ENCODE measurements around the gene PCDHGA10.

PCDHGA10 gene

DNA sequence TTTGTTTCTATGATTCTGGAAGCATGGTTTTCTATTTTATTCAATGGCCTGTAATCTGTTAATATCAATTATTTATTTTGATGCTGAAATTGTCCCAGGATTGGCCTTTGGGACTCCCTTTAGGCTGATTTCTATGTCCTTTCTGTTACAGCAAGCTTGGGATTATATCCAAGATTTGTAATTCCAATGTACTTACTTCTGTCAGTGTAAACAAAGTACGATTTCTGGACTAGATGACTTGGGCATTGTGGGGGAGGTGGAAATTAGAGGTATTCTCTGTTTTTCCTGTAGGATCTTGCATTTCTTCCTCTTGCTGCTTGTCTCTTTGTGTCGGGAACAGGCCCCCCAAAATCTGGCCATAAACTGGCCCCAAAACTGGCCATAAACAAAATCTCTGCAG, 21.2 kb downstream of the PCDHGA10 start (continued):
- TF ChIP-seq ZNF596 (tag by site-specific recombination; IDR thresholded peaks at IDR 0.05): no peak
- no peak for TF ChIP-seq ZBTB48 (tag by site-specific recombination; IDR thresholded peaks at IDR 0.05)
- no peak for TF ChIP-seq OSR2 (tag by site-specific recombination; IDR thresholded peaks at IDR 0.05)
- TF ChIP-seq, protein P1, sequence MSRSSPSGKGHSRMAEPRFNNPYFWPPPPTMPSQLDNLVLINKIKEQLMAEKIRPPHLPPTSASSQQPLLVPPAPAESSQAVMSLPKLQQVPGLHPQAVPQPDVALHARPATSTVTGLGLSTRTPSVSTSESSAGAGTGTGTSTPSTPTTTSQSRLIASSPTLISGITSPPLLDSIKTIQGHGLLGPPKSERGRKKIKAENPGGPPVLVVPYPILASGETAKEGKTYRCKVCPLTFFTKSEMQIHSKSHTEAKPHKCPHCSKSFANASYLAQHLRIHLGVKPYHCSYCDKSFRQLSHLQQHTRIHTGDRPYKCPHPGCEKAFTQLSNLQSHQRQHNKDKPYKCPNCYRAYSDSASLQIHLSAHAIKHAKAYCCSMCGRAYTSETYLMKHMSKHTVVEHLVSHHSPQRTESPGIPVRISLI (tag by site-specific recombination; IDR thresholded peaks at IDR 0.05): no peak
- TF ChIP-seq ZNF311 (tag by site-specific recombination; IDR thresholded peaks at IDR 0.05; ENCODE audit: borderline replicate concordance): no peak

DNA sequence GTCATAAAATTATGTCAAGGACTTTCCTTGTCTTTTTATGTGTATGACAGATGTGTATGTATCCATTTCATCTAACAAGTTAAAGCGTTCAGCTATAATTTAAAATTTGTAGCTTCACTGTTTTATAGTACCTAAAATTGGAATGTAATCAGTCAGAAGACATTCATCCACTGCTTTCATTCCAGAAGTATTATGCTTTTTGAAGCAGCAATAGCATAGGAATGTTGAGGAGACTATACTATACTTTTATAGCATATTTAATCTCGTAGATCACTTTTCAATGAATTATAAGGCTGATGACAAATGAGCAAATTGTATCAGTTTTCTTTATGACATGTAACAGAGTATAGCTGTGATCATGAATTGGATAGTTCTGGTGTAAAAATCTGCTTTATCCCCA, 24.4 kb downstream of the PCDHGA10 start:
- CTCF ChIA-PET: interaction anchor here (0.6 to 2.2 kb wide), 4 partner anchors 14 to 122 kb away, joined by 3 to 9 read pairs (median 6); partner anchors contain the start of gene PCDHGA11
- no peak overlapping the region for H3K27ac ChIP-seq (ENCODE audit: extremely low read depth, low read depth, low read length)
- no peaks in the 10 kb centered on the region for H3K9me3 ChIP-seq (ENCODE audit: control insufficient read depth, insufficient read depth, low read depth, low read length)
- TF ChIP-seq, protein P2, sequence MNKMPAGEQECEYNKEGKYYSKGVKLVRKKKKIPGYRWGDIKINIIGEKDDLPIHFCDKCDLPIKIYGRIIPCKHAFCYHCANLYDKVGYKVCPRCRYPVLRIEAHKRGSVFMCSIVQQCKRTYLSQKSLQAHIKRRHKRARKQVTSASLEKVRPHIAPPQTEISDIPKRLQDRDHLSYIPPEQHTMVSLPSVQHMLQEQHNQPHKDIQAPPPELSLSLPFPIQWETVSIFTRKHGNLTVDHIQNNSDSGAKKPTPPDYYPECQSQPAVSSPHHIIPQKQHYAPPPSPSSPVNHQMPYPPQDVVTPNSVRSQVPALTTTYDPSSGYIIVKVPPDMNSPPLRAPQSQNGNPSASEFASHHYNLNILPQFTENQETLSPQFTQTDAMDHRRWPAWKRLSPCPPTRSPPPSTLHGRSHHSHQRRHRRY (tag by site-specific recombination; IDR thresholded peaks at IDR 0.05): no peak
- TF ChIP-seq OVOL3 (tag by site-specific recombination; IDR thresholded peaks at IDR 0.05) (no peak), SCRT2 (tag by site-specific recombination; IDR thresholded peaks at IDR 0.05) (no peak), ZNF248 (tag by site-specific recombination; IDR thresholded peaks at IDR 0.05) (no peak), ZNF837 (tag by site-specific recombination; IDR thresholded peaks at IDR 0.05) (no peak), TCF7L2 (IDR thresholded peaks at IDR 0.05; ENCODE audit: borderline replicate concordance, low read depth, low read length) (no peak), HOXC10 (CRISPR knock-in tag; IDR thresholded peaks at IDR 0.05) (no peak), SP3 (tag by site-specific recombination; IDR thresholded peaks at IDR 0.05) (no peak), ZNF585B (tag by site-specific recombination; IDR thresholded peaks at IDR 0.05) (no peak), ZNF146 (tag by site-specific recombination; IDR thresholded peaks at IDR 0.05) (no peak), KLF8 (tag by site-specific recombination; IDR thresholded peaks at IDR 0.05) (no peak), ZNF747 (tag by site-specific recombination; IDR thresholded peaks at IDR 0.05) (no peak), ZNF16 (tag by site-specific recombination; IDR thresholded peaks at IDR 0.05; ENCODE audit: low read depth) (no peak)
- TF ChIP-seq, protein P3, sequence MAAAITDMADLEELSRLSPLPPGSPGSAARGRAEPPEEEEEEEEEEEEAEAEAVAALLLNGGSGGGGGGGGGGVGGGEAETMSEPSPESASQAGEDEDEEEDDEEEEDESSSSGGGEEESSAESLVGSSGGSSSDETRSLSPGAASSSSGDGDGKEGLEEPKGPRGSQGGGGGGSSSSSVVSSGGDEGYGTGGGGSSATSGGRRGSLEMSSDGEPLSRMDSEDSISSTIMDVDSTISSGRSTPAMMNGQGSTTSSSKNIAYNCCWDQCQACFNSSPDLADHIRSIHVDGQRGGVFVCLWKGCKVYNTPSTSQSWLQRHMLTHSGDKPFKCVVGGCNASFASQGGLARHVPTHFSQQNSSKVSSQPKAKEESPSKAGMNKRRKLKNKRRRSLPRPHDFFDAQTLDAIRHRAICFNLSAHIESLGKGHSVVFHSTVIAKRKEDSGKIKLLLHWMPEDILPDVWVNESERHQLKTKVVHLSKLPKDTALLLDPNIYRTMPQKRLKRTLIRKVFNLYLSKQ (tag by site-specific recombination; IDR thresholded peaks at IDR 0.05; ENCODE audit: borderline replicate concordance): no peak
- TF ChIP-seq, protein P4, sequence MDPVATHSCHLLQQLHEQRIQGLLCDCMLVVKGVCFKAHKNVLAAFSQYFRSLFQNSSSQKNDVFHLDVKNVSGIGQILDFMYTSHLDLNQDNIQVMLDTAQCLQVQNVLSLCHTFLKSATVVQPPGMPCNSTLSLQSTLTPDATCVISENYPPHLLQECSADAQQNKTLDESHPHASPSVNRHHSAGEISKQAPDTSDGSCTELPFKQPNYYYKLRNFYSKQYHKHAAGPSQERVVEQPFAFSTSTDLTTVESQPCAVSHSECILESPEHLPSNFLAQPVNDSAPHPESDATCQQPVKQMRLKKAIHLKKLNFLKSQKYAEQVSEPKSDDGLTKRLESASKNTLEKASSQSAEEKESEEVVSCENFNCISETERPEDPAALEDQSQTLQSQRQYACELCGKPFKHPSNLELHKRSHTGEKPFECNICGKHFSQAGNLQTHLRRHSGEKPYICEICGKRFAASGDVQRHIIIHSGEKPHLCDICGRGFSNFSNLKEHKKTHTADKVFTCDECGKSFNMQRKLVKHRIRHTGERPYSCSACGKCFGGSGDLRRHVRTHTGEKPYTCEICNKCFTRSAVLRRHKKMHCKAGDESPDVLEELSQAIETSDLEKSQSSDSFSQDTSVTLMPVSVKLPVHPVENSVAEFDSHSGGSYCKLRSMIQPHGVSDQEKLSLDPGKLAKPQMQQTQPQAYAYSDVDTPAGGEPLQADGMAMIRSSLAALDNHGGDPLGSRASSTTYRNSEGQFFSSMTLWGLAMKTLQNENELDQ (tag by site-specific recombination; IDR thresholded peaks at IDR 0.05; ENCODE audit: low read depth): no peak
- H3K4me1 ChIP-seq (ENCODE audit: control insufficient read depth, insufficient read depth, low read length): no peaks in the 10 kb centered on the region
- no peaks in the 10 kb centered on the region for H3K36me3 ChIP-seq (ENCODE audit: control insufficient read depth in 2 of 2, insufficient read depth in 1 of 2, low read length in 2 of 2)
- POLR2A ChIA-PET: no interaction called here
- no peak overlapping the region for H3K4me3 ChIP-seq (ENCODE audit: low read depth, low read length)

Data from HEK293 (cell line).